Right lobe of liver (tissue), 6 donors: ENCODE data around the gene NLRP14. TPM values are rescaled to one million over a fixed set of nuclear protein-coding genes. Genes with fewer than 3 reads are reported as not detected.

ENCODE experiments used
- ATAC-seq, 4 donors: fragments of 200-7000 bp; cut with Tn5 transposase; one replicate each; pipeline ENCODE4 v1.9.1; 2020; ENCODE audit warnings: mild to moderate bottlenecking in 4 of 4, moderate library complexity in 4 of 4
- DNase-seq, 3 donors: peaks; one replicate each; pipeline ENCODE4 v3.0.0-alpha.2; 2020
- H3K27ac ChIP-seq, 3 donors: fragments of 200-600 bp; one replicate each; pipeline ENCODE4 v1.8.0; 2022
- H3K27me3 ChIP-seq, 2 donors: fragments of 200-600 bp; one replicate each; pipeline ENCODE4 v1.8.0; 2022
- H3K36me3 ChIP-seq, 4 donors: fragments of 200-600 bp; sonication (generic) in 1 of 4; one replicate each; pipeline versions ENCODE4 v1.5.1 to v1.8.0; 2017 to 2022; ENCODE audit warnings: control low read depth in 1 of 4
- H3K4me1 ChIP-seq, 4 donors: fragments of 200-600 bp; sonication (generic) in 1 of 4; one replicate each; pipeline versions ENCODE4 v1.5.1 to v1.8.0; 2017 to 2022; ENCODE audit warnings: control low read depth in 1 of 4
- H3K4me3 ChIP-seq, 3 donors: fragments of 200-600 bp; one replicate each; pipeline ENCODE4 v1.8.0; 2022
- H3K9me3 ChIP-seq, 4 donors: fragments of 200-600 bp; sonication (generic) in 1 of 4; one replicate each; pipeline versions ENCODE4 v1.5.1 to v1.8.0; 2017 to 2022; ENCODE audit warnings: control low read depth in 1 of 4
- CTCF ChIP-seq, 4 donors: fragments of 200-600 bp in 3 of 4; fragments of 450-650 bp in 1 of 4; IDR thresholded peaks; one replicate each; pipeline versions ENCODE4 v1.5.1 to v1.8.0; 2016 to 2022; ENCODE audit warnings: antibody characterized with exemption in 4 of 4, mild to moderate bottlenecking in 2 of 4
- POLR2A ChIP-seq: fragments of 450-650 bp; IDR thresholded peaks from one replicate; pipeline ENCODE4 v1.6.1; 2017; ENCODE audit warnings: antibody characterized with exemption, mild to moderate bottlenecking
- WGBS: methylation state at CpG from one replicate; pipeline ENCODE4 v1.1.6; 2018; ENCODE audit warnings: low coverage, low lambda C conversion rate; ENCODE audit not compliant: insufficient coverage; ENCODE audit errors: missing lambda C conversion rate; 5-methylcytosine and 5-hydroxymethylcytosine counted together
- intact Hi-C, 2 donors: fragments of 100-400 bp; cut with DNase I; formaldehyde crosslinking; loops; one replicate each; pipeline versions ENCODE4 v1.11.2 to v1.14.1; 2022
- total RNA-seq, 6 experiments: library from RNA; depleted of rRNA in 2 of 6; stranded (reverse); fragments of >200 nt in 2 of 6; fragmentation: NEBNext Ultra II Directional in 3 of 6; extraction: Animal tissue kit (Norgen Biotek cat#: 25700) in 3 of 6; gene quantifications; one replicate each; pipeline versions ENCODE4 v1.1.0 to v1.2.4, GENCODE V29; 2016 to 2023
- donor health status: DM: no; HTN: yes; CAD: no.
- donor health status: DM: no; HTN: no; CAD: no.
- donor health status: DM: no; HTN: no; CAD: no.
- donor health status: DM: no; HTN: yes; CAD: no.
- donor health status: DM: no; HTN: yes; CAD: no.

NLRP14 gene
- total RNA-seq, 6 experiments from 2014 or later, result 0.07 to 0.26 (median 0.10) TPM; not detected in 2

- no peak overlapping the region for H3K4me3 ChIP-seq
- intact Hi-C loops, result no loop called here
- no peaks in the 10 kb centered on the region for H3K36me3 ChIP-seq
- WGBS, result 76% methylated on average over 4 of the region's 4 CpGs
- no peak overlapping the region for H3K27ac ChIP-seq
- ATAC-seq (no peak), DNase-seq (no peak)
- TF ChIP-seq POLR2A (no peak), CTCF (IDR thresholded peaks at IDR 0.05) (no peak)
- H3K9me3 ChIP-seq, result no peaks in the 10 kb centered on the region
- no peaks in the 10 kb centered on the region for H3K27me3 ChIP-seq
- no peaks in the 10 kb centered on the region for H3K4me1 ChIP-seq
Measured at GRCh38 chr11:7080900-7081299, 60.6 kb downstream of the NLRP14 start.

GRCh38 chr11:7081441-7081840 is 61.2 kb downstream of the NLRP14 start:
- TF ChIP-seq POLR2A (no peak), CTCF (IDR thresholded peaks at IDR 0.05) (no peak)
- no peak overlapping the region for H3K27ac ChIP-seq
- DNase-seq (no peak), ATAC-seq (no peak)
- H3K27me3 ChIP-seq, result no peaks in the 10 kb centered on the region
- intact Hi-C loops, result no loop called here
- no peaks in the 10 kb centered on the region for H3K36me3 ChIP-seq
- no peaks in the 10 kb centered on the region for H3K4me1 ChIP-seq
- 57% methylated on average over 1 of the region's 1 CpG for WGBS
- H3K4me3 ChIP-seq, result no peak overlapping the region
- H3K9me3 ChIP-seq, result no peaks in the 10 kb centered on the region

GRCh38 chr11:7088921-7089320 is 68.6 kb downstream of the NLRP14 start, which contains the start of gene RBMXL2:
Gene RBMXL2, plus strand, starts transcription at chr11:7088998. Its CDS starts 123 bp downstream, at chr11:7089121.
- TF ChIP-seq CTCF (IDR thresholded peaks at IDR 0.05) (no peak), POLR2A (no peak)
- Histone ChIP-seq H3K36me3 (no peaks in the 10 kb centered on the region), H3K4me3 (no peak within 1 kb of the TSS), H3K4me1 (no peaks in the 10 kb centered on the region), H3K27me3 (no peaks in the 10 kb centered on the region), H3K9me3 (no peaks in the 10 kb centered on the region), H3K27ac (no peak within 1 kb of the TSS)
- WGBS, result 86% methylated on average over 9 of the region's 45 CpGs
- ATAC-seq (no peak), DNase-seq (no peak)
- intact Hi-C loops, result no loop called here

GRCh38 chr11:7089328-7090251 is 69.3 kb downstream of the NLRP14 start:
- TF ChIP-seq CTCF (IDR thresholded peaks at IDR 0.05) (no peak), POLR2A (no peak)
- H3K27ac ChIP-seq, result no peak overlapping the region
- no peaks in the 10 kb centered on the region for H3K27me3 ChIP-seq
- ATAC-seq (peak in 1 of 4 donors; percentile 19), DNase-seq (no peak)
- intact Hi-C loops, result no loop called here
- no peaks in the 10 kb centered on the region for H3K36me3 ChIP-seq
- 90% methylated on average over 18 of the region's 111 CpGs for WGBS
- H3K4me1 ChIP-seq, result no peaks in the 10 kb centered on the region
- no peak overlapping the region for H3K4me3 ChIP-seq
- no peaks in the 10 kb centered on the region for H3K9me3 ChIP-seq
